Central memory CD8-positive, alpha-beta T cell (primary cell): ENCODE measurements around the gene SLC5A2.
"Not testable (repeated sequence)": the region's sequence is repeated elsewhere in the genome, so short reads cannot be mapped to it uniquely, and the experiment has no call there.

Source experiments
- ATAC-seq: fragments of 150-1000 bp; cut with Tn5 transposase; replicated peaks from 2 replicates; pipeline ENCODE4 v1.10.0; 2022; ENCODE audit warnings: mild to moderate bottlenecking, moderate FRiP score, moderate number of reproducible peaks; ENCODE audit not compliant: poor library complexity, severe bottlenecking; ENCODE audit errors: extremely low read depth
- DNase-seq, 2 donors: peaks; one replicate each; pipeline ENCODE4 v3.0.0; 2021; ENCODE audit warnings: low spot score in 2 of 2
- H3K27ac Mint-ChIP-seq: one replicate; pipeline ENCODE4 v1.8.0; 2022; ENCODE audit warnings: low read depth, mild to moderate bottlenecking, moderate library complexity, mixed read lengths
- H3K27me3 Mint-ChIP-seq: one replicate; pipeline ENCODE4 v1.8.0; 2022; ENCODE audit warnings: mixed read lengths
- H3K36me3 Mint-ChIP-seq: one replicate; pipeline ENCODE4 v1.8.0; 2022; ENCODE audit warnings: mild to moderate bottlenecking, moderate library complexity, mixed read lengths; ENCODE audit not compliant: insufficient read depth
- H3K4me1 Mint-ChIP-seq: one replicate; pipeline ENCODE4 v1.8.0; 2022; ENCODE audit warnings: mixed read lengths
- H3K4me3 Mint-ChIP-seq: one replicate; pipeline ENCODE4 v1.8.0; 2022; ENCODE audit warnings: mild to moderate bottlenecking, moderate library complexity, mixed read lengths
- H3K9me3 Mint-ChIP-seq: one replicate; pipeline ENCODE4 v1.8.0; 2022; ENCODE audit warnings: mixed read lengths

The SLC5A2 gene

GRCh38 chr16:31537362-31538242 lies 54.7 kb downstream of the SLC5A2 start:
- no peak overlapping the region for H3K4me3 Mint-ChIP-seq
- H3K9me3 Mint-ChIP-seq = peaks cover 6% of the 10 kb centered on the region
- DNase-seq = no peak
- H3K4me1 Mint-ChIP-seq = no peaks in the 10 kb centered on the region
- H3K27me3 Mint-ChIP-seq = peaks cover 66% of the 10 kb centered on the region
- no peak for ATAC-seq
- no peaks in the 10 kb centered on the region for H3K36me3 Mint-ChIP-seq
- no peak overlapping the region for H3K27ac Mint-ChIP-seq

GRCh38 chr16:31538243-31538598 lies 55.3 kb downstream of the SLC5A2 start:
- not testable (repeated sequence) for H3K4me1 Mint-ChIP-seq, H3K9me3 Mint-ChIP-seq, DNase-seq, H3K4me3 Mint-ChIP-seq, H3K36me3 Mint-ChIP-seq, H3K27ac Mint-ChIP-seq, ATAC-seq
- peaks cover 67% of the 10 kb centered on the region for H3K27me3 Mint-ChIP-seq

GRCh38 chr16:31539762-31540161 lies 56.8 kb downstream of the SLC5A2 start:
- H3K4me3 Mint-ChIP-seq, H3K27ac Mint-ChIP-seq, H3K36me3 Mint-ChIP-seq, ATAC-seq, DNase-seq, H3K9me3 Mint-ChIP-seq, H3K4me1 Mint-ChIP-seq: not testable (repeated sequence)
- H3K27me3 Mint-ChIP-seq = peaks cover 67% of the 10 kb centered on the region
